ENCODE data around the gene NCKAP5.

DNA sequence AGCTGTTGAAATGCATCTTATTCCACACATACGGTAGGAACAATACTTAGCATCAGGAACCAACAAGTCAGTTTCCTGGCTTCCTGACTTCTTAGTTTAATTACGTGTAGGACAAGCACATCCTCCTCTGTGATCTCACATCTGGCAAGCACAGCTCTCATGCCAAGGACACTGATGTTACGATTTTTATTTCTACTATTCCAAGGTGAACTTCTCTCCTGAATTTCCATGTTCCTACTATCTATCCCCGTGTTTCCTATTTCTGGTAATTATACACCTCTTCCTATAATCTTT is 374.0 kb downstream of the NCKAP5 start:
- no peak for TF ChIP-seq BRCA1 (CRISPR knock-in tag; IDR thresholded peaks at IDR 0.05)
- TF ChIP-seq TAF15 (IDR thresholded peaks at IDR 0.05; ENCODE audit: low read depth, low read length, poor library complexity, severe bottlenecking) = no peak
- TF ChIP-seq EP300 (IDR thresholded peaks at IDR 0.05; ENCODE audit: low read depth in 2 of 2, low read length in 2 of 2) = no peak
- no peak for TF ChIP-seq EP300 (CRISPR knock-in tag; IDR thresholded peaks at IDR 0.05; ENCODE audit: borderline replicate concordance)

Data from HepG2 (cell line).